ENCODE data around the gene FHIT. TPM values are rescaled to one million over a fixed set of nuclear protein-coding genes. Genes with fewer than 3 reads are reported as not detected.

The FHIT gene
- total RNA-seq, 1 donor from 2014 or later, result 11.5 TPM

DNA sequence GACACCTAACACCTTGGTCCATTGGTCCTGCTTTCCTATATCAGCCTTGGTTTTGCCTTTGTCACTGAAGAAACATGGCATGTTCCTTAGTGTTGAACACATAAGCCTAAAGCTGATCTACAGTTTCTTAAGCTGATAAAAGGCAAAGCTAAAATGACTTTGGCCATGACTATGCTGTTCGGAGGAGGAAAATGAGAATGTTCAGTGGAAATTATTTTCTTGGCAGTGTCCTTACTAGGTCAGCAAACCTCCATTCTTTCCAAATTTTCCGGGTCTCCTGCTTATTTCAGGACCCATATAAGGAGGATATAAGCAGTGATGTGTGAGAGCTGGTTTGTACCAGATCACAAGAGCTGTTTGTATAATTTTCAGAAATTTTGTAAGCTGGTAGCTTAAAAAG is 1368.5 kb downstream of the FHIT start:
- Histone ChIP-seq H3K36me3 (ENCODE audit: control insufficient read depth, insufficient read depth, low read length) (no peaks in the 10 kb centered on the region), H3K27me3 (ENCODE audit: control insufficient read depth, insufficient read depth, low read length) (no peaks in the 10 kb centered on the region), H3K4me3 (ENCODE audit: low read depth, low read length) (no peak overlapping the region)
- TF ChIP-seq CTCF (IDR thresholded peaks at IDR 0.05; ENCODE audit: insufficient read depth, low read length, poor library complexity, severe bottlenecking), result no peak
- DNase-seq (ENCODE audit: low read depth), result no peak

- Histone ChIP-seq H3K27me3 (ENCODE audit: control insufficient read depth, insufficient read depth, low read length) (no peaks in the 10 kb centered on the region), H3K4me3 (ENCODE audit: low read depth, low read length) (no peak overlapping the region), H3K36me3 (ENCODE audit: control insufficient read depth, insufficient read depth, low read length) (no peaks in the 10 kb centered on the region)
- no peak for DNase-seq (ENCODE audit: low read depth)
- TF ChIP-seq CTCF (IDR thresholded peaks at IDR 0.05; ENCODE audit: insufficient read depth, low read length, poor library complexity, severe bottlenecking), result no peak
Measured at GRCh38 chr3:59880717-59881116, 1370.5 kb downstream of the FHIT start.

DNA sequence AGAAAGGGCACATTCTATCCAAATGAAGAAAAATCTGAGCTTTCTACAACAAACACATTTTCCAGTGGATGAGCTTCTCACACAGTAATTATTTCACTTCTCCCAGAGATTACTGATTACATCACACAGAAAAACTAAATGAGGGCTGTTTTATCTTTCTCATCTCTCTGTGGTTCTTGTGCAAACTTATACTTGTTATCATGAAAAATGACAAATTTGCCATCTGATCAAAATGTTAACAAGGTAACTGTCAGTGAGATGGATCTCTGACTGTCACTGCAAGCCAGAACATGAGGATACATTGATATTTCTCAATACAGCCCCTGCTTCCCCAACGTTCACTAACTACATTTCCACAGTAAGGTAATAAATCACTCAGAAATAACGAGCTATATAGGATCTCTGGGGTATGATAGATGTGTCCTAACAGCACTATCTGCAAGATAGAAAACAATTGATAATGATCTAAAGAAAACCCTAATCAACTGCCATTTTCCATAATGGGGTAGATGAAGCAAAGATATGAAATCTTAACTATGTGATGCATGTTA is 1372.1 kb downstream of the FHIT start:
- no peak for DNase-seq (ENCODE audit: low read depth)
- Histone ChIP-seq H3K4me3 (ENCODE audit: low read depth, low read length) (no peak overlapping the region), H3K36me3 (ENCODE audit: control insufficient read depth, insufficient read depth, low read length) (no peaks in the 10 kb centered on the region), H3K27me3 (ENCODE audit: control insufficient read depth, insufficient read depth, low read length) (no peaks in the 10 kb centered on the region)
- no peak for TF ChIP-seq CTCF (IDR thresholded peaks at IDR 0.05; ENCODE audit: insufficient read depth, low read length, poor library complexity, severe bottlenecking)

GRCh38 chr3:59878038-59878427 is 1373.2 kb downstream of the FHIT start:
- TF ChIP-seq CTCF (IDR thresholded peaks at IDR 0.05; ENCODE audit: insufficient read depth, low read length, poor library complexity, severe bottlenecking), result no peak
- H3K27me3 ChIP-seq (ENCODE audit: control insufficient read depth, insufficient read depth, low read length), result no peaks in the 10 kb centered on the region
- no peak for DNase-seq (ENCODE audit: low read depth)
- no peak overlapping the region for H3K4me3 ChIP-seq (ENCODE audit: low read depth, low read length)
- no peaks in the 10 kb centered on the region for H3K36me3 ChIP-seq (ENCODE audit: control insufficient read depth, insufficient read depth, low read length)

DNA sequence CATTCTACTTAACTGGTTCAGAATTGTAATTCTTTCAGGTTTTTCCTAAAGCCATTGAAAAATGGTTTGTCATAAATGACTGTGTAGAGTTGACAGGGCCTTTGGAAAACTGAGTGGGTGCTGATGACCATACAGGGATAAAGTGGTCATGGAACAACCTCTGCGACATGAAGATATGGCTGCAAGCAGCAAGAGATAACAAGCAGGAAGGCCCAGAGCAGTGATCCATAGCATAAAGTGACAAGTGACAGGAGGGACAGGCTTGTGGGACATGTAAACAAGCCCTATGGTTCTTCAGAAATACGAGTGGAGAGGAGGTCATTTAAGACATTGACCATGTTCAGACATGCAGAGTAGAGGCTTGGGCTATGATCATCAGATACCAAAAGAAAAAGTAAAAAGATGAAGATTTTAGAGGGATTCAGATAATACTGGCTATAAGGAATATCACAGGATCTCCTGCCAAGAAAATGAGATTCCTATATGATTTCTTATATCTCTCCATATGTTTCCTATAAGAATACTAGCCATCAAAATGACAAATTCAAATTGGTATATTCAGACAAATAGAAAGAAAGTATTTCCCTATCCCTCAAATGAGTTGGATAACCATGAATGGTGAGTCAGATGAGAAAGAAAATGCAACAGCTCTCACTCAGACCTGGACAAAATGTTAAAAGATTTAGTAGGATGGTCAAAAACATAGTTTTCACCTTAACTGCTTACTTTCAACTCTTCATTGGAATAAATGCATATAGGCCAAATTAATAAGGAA is 1373.8 kb downstream of the FHIT start:
- H3K4me3 ChIP-seq (ENCODE audit: low read depth, low read length), result no peak overlapping the region
- DNase-seq (ENCODE audit: low read depth), result no peak
- no peaks in the 10 kb centered on the region for H3K27me3 ChIP-seq (ENCODE audit: control insufficient read depth, insufficient read depth, low read length)
- no peaks in the 10 kb centered on the region for H3K36me3 ChIP-seq (ENCODE audit: control insufficient read depth, insufficient read depth, low read length)
- TF ChIP-seq CTCF (IDR thresholded peaks at IDR 0.05; ENCODE audit: insufficient read depth, low read length, poor library complexity, severe bottlenecking), result no peak

All from kidney epithelial cell (primary cell).